ENCODE results near the gene TEAD1.

TEAD1 gene

GRCh38 chr11:12642806-12643428 lies 31.3 kb upstream of the TEAD1 start:
- no peak for DNase-seq (ENCODE audit: low read depth)
- H3K4me3 ChIP-seq (ENCODE audit: low read length) = no peak overlapping the region
- no peak for TF ChIP-seq CTCF (conservative IDR thresholded peaks at IDR 0.05; ENCODE audit: low read length)

GRCh38 chr11:12646478-12646877 lies 27.7 kb upstream of the TEAD1 start:
- H3K4me3 ChIP-seq (ENCODE audit: low read length) = no peak overlapping the region

GRCh38 chr11:12653729-12654128 lies 20.5 kb upstream of the TEAD1 start:
- TF ChIP-seq CTCF (conservative IDR thresholded peaks at IDR 0.05; ENCODE audit: low read length) = no peak
- no peak for DNase-seq (ENCODE audit: low read depth)
- H3K4me3 ChIP-seq (ENCODE audit: low read length) = no peak overlapping the region

More at GRCh38 chr11:12646478-12646877, 27.7 kb upstream of the TEAD1 start:
- no peak for TF ChIP-seq CTCF (conservative IDR thresholded peaks at IDR 0.05; ENCODE audit: low read length)
- no peak for DNase-seq (ENCODE audit: low read depth)

GRCh38 chr11:12655842-12656241 lies 18.4 kb upstream of the TEAD1 start:
- no peak overlapping the region for H3K4me3 ChIP-seq (ENCODE audit: low read length)
- no peak for TF ChIP-seq CTCF (conservative IDR thresholded peaks at IDR 0.05; ENCODE audit: low read length)
- DNase-seq (ENCODE audit: low read depth) = no peak

- H3K4me3 ChIP-seq (ENCODE audit: low read length) = no peak overlapping the region
These were observed 16.9 kb upstream of the TEAD1 start for GRCh38 chr11:12657336-12657735.

GRCh38 chr11:12657981-12658380 lies 16.2 kb upstream of the TEAD1 start:
- DNase-seq (ENCODE audit: low read depth) = no peak
- TF ChIP-seq CTCF (conservative IDR thresholded peaks at IDR 0.05; ENCODE audit: low read length) = no peak
- no peak overlapping the region for H3K4me3 ChIP-seq (ENCODE audit: low read length)

More at GRCh38 chr11:12657336-12657735, 16.9 kb upstream of the TEAD1 start:
- no peak for DNase-seq (ENCODE audit: low read depth)
- TF ChIP-seq CTCF (conservative IDR thresholded peaks at IDR 0.05; ENCODE audit: low read length) = no peak

- H3K4me3 ChIP-seq (ENCODE audit: low read length) = no peak overlapping the region
- no peak for TF ChIP-seq CTCF (conservative IDR thresholded peaks at IDR 0.05; ENCODE audit: low read length)
These were observed 12.0 kb upstream of the TEAD1 start for GRCh38 chr11:12662101-12662689.

More at GRCh38 chr11:12662101-12662689, 12.0 kb upstream of the TEAD1 start:
- DNase-seq (ENCODE audit: low read depth) = no peak

Data from AG10803 (cell line).